Medulla oblongata (tissue), 1 donor: ENCODE results near the gene RGS7.
"Not testable (repeated sequence)": the region's sequence is repeated elsewhere in the genome, so short reads cannot be mapped to it uniquely, and the experiment has no call there.

ENCODE experiments used
- DNase-seq: peaks from one replicate; pipeline ENCODE4 v3.0.0-alpha.2; 2015; ENCODE audit errors: extremely low spot score

Gene RGS7

DNA sequence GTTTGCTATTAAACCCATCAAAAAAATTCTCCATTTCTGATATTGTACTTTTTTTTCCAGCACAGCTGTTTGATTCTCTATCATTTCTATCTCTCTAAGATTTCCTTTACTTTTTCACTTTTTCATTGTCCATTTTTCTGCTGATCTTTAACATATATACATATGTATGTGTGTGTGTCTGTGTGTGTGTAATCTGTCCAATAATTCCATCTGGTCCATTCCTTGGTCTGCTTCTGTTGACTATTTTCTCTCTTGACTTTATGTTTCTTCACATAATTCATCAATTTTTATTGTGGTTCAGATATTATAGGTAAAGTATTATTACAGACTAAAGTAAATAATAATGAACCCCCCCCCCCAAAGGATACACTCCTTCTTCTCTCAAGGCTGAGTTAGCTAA lies 84.2 kb downstream of the RGS7 start:
- DNase-seq: no peak

DNA sequence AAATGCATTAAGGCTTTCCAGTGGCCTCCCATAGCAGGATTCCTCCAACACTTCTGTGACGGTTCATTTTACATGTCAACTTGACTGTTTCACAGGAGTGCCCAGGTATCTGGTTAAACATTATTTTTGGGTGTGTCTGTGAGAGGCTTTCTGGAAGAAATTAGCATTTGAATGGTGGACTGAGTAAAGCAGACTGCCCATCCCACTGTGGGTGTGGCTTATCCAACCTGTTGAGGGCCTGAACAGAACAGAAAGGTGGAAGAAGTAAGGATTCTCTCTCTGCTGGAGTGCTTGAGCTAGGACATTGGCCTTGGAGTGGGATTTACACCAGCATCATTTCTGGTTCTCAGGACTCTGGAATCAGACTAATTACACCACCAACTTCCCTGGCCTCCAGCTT lies 85.6 kb downstream of the RGS7 start:
- DNase-seq: no peak

DNA sequence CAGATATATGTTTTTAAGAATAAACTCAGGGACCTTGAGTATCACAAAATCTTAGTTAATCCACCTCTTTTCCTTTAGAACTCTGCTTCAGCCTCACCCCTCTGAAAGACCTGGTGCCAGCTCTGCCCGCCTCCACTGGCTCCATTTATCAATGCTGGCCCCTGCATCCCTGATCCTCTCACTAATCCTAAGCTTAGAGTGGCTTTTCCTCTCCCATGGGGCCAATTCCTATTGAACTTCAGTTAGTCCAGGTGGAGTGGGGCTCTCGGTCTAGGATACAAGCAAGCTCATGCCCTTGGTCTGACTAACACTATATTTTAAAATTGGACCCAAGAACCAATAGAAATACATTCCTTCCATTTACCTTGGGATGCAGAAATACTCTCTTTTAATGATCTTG lies 87.0 kb downstream of the RGS7 start:
- no peak for DNase-seq

DNA sequence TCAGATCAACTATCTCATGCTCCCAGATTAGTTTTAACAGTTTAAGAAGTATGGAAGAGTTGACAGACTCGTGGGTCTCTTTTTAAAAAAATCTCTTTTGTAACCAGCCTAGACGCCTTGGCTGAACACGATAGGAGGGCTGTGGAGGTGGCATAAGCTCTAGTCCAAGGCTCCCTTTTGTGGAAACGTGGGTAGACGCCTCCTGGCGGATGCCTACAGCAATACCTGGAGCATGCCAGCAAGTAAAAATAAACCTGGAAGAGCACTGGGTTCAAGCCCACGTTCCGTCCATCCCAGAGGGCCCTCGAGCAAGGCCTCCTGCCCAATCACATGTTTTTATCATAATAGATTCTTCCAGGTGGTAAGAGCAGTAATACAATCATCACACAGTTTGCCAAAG lies 87.9 kb downstream of the RGS7 start:
- DNase-seq: no peak

DNA sequence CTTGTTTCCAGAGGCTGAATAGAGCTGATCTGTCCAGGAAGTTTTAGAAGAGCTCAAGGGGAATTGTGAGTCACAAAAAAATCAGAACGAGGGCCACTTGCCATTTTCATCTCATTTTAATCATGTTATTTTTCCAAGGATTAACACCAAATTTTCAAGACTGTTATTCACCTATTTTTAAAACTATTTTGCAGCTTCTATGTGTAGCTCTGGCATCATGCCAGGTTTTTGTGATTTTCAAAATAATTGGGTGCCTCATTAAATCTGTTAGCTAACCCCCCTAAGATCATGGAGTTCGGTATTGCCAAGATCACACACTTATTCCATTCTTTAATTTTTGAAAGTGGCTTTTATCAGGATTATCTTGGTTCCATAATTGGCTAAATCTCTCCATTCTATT lies 90.9 kb downstream of the RGS7 start:
- DNase-seq: no peak

DNA sequence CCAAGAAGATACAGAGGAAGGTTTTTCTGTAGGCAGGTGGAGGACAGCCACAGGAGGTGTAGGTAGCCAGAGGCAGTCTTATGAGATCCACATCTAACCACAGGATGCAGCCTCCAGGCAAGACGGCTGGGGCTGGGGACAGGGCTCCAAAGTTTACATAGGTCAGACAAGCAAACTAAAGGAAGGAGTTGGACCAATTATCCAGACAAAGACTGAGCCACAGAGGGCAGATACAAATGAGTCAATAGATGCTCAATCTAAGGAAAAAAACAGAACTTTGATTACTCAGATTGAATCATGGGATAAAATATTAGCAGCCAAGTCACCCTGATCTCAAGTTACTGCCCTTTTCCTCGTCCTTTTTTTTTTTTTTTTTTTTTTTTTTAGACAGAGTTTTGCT lies 91.6 kb downstream of the RGS7 start:
- no peak for DNase-seq

DNA sequence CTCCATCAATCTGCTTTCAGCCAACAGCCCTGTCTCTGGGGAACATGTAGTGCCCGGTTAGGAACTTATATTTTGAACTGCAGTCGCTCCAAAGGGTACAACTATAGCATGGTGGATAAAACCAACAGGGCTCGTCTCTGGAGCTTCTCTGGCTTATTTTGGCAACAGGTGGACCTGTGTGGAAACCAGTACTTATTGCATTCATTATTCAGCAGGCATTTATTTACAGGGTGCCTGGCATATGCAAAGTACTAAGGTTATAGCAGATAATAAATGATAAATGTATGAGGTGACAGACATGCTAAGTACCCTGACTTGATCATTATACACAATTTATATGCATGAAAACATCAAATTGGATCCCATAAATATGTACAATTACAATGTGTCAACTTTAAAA lies 93.7 kb downstream of the RGS7 start:
- no peak for DNase-seq

DNA sequence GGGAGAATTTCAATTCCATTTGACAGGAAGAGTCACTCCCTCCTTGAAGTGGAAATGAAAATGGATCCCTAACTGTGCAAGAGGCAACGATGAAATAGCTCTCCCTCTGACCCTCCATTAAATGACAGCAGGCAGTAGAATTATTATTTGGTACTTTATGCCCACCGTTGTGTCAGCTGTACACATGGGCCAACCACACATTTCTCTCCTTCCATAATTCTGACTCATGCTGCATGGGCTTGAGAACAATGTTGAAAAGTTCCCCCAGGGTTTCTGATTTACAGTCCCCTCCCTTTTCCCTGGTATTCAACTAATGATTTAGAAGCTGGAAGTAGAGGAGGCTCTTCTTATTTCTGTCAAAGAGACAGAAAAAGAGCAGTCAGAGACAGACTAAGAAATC lies 103.5 kb downstream of the RGS7 start:
- DNase-seq: no peak

DNA sequence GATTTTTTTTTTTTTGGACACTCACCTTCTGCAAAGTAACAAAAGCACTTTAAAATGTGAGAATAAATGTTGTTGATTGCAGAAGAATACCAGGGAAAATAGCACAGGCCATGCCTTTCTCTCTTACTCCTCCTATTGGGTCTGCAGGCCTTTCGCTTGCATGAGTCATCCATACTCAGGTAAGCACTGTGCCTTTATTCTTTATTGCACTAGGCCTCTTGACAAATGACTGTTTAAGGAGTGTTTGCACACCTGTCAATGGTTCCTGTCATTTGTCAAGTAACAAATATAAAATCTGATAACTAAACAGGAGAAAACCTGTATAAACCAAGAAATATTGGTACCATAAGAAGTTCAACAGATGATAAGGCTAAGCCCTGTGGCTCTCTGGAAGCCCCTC lies 106.5 kb downstream of the RGS7 start:
- DNase-seq: no peak

DNA sequence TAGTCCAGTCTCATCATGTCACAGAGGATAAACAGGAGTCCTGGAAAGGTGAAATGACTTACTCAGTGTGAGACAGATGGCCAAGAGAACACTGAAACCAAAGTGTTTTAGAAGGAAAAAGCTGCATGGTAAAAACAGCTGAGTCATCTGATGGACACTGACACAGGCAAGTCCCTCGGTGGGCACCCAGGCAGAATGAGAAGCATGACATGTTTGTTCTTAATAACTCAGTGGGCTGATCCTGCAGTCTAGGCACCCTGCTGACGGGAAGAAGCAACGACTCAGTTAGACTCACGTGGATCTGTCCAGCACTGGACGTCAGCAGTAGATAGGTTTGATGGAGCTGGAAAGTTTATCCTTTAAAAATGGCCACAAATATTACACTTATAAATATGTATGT lies 116.9 kb downstream of the RGS7 start:
- no peak for DNase-seq

DNA sequence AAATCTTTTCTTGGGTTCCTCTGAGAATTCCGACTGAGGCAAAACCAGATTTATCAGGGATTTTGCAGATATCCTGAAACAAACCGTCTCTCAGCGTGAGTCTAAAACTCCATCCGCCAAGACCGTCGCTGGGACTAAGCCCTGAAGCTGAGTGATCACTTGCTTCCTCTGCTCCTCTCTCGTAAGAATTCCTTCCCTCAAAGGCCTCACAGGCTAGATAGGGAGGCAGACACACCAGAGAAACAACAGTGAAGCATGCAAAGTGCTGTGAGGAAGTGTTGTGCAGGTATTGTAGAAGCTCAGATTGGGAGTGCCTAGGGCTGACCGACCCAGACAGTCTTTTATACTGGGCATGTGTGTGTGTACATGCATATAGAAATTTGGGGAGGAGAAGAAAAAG lies 119.1 kb downstream of the RGS7 start:
- DNase-seq: no peak

DNA sequence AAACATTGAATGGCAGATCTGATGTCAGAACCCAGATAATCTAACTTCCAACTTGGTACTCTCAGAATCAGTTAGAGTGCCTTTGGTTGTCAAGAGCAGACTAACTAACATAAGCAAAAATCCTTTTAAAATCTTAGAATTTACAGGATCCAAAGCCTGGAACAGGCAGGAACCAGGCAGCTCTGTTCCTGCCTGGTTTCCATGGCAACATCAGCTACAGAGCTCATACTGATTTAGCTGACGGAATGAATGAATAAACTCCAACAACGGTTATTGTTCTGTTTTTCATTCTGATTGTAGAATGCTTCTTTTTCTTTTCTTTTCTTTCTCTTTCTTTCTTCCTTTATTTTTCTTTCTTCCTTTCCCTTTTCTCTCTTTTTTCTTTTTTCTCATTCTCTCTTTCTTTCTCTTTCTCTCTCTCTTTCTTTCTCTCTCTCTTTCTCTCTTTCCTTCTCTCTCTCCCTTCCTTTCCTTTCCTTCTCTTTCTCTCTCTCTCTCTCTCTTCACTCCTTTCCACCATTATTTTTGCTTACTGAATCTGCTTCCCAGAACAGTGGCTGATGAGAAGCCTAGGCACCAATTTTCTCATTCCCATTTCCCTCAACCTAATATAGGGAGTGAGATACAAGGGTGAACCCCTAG lies 121.6 kb downstream of the RGS7 start:
- peak; percentile 76 for DNase-seq

DNA sequence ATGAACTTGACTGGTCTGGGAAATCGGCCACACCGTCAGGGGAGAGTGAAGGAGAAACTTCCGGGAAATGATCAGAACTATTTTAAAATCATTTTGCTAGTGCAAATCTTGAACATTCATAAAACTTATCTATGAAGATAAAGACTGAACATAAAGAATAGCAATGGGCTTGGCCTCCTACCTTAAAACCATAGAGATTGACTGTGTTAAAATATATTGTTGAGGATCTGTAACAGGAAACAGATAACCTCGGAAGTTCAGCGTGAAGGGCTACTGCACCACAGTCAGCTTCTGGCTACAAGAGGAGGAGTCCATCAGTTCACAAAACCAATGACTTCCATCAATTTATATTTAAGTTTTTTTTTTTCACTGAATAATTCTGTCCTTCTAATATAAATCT lies 127.3 kb downstream of the RGS7 start:
- DNase-seq: no peak

DNA sequence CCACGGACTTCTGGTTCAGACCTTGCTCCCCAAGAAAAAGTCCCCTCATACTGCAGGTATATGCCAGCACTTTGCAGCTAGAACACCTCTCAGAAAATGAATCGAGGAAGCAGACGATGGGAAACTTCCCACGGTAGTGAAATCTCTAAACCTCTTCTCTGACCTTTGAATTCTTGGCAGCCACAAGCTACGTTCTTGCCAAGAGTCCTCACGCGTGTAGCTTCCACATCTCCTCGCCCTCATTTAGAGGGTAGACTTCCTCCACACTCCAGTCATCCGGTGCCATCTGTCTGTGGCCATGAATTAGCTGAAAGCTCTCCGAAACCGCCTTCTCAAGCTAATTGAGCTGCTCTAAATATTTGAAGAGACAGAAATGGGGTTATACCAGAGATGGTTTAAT lies 127.8 kb downstream of the RGS7 start:
- DNase-seq: no peak

DNA sequence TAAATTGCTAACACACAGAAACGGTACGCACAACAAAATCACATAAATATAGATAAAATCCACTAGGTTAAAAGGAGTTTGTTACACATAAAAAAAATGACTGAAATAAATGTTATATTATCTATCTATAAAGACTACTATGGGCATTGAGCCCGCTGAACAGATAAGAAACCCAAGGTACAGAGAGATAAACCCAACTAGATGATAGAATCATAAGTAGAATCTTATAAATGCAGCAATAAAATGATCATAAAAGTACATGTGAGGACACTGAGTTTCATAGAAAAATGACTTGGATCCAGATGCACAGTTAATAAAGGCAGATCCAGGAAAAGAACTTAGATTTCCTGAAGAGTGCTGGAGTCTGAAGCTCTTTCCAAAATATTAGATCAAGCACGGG lies 128.7 kb downstream of the RGS7 start:
- no peak for DNase-seq

DNA sequence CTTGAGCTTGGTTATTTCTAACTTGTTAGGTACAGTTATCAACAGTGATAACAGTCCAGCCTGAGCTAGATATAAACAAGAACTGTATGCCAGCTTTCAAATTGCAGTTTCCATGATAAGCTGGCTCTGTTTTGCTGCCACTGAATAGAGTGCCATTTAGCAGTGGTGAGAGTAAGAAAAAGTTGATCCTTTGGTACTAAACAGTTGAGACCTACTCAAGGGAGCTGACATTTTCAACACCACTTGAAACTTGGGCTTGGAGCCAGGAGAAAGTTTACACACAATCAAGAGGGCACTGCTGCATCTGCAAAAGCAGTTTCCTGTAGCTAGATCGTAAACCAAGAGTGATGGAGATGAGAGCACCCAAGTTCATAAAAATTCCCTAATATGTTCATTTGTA lies 131.3 kb downstream of the RGS7 start:
- DNase-seq: no peak

DNA sequence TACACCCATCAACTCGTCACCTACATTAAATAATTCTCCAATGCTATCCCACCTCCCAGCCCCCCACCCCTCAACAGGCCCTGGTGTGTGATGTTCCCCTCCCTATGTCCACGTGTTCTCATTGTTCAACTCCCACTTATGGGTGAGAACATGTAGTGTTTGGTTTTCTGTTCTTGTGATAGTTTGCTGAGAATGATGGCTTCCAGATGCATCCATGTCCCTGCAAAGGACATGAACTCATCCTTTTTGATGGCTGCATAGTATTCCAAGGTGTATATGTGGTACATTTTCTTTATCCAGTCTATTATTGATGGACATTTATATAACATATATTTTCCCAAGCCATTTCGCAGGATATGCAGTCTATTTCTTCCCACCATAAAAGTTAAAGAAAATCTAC lies 132.8 kb downstream of the RGS7 start:
- not testable (repeated sequence) for DNase-seq

DNA sequence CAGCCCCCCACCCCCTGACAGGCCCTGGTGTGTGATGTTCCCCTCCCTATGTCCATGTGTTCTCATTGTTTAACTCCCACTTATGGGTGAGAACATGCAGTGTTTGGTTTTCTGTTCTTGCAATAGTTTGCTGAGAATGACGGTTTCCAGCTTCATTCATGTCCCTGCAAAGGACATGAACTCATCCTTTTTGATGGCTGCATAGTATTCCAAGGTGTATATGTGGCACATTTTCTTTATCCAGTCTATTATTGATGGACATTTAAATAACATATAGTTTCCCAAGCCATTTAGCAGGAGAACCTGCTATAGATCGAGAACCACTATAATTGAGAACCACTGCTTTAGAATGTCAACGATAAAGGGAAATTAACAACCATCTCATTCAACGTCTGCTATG lies 134.2 kb downstream of the RGS7 start:
- not testable (repeated sequence) for DNase-seq

DNA sequence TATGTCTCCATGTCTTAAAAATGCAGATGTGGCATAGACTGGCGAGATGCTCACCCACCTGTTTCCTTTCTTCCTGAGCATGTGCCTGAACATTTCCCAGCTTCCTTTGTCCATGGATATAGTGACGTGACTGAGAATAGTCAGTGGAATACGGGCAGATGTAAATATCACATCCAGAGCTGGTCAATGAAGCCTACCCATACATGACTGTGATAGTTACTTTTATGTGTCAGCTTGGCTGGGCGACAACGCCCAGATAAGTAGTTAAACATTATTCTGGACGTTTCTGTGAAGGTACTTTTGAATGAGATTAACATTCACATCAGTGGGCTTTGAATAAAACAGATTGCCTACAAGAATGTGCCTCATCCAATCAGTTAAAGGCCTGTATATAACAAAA lies 135.7 kb downstream of the RGS7 start:
- DNase-seq: no peak

DNA sequence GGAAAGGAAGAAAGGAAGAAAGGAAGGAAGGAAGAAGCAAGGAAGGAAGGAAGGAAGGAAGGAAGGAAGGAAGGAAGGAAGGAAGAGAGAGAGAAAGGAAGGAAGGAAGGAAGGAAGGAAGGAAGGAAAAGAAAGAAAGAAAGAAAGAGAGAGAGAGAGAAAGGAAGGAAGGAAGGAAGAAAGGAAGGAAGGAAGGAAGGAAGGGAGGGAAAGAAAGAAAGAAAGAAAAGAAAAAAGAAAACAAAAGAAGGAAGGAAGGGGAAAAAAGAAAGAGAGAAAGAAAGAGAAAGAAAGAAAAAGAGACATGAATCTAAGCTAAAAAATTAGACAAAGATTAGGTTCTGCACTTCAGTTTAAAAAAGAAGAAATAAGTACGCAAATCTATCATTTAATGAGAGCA lies 136.1 kb downstream of the RGS7 start:
- not testable (repeated sequence) for DNase-seq

DNA sequence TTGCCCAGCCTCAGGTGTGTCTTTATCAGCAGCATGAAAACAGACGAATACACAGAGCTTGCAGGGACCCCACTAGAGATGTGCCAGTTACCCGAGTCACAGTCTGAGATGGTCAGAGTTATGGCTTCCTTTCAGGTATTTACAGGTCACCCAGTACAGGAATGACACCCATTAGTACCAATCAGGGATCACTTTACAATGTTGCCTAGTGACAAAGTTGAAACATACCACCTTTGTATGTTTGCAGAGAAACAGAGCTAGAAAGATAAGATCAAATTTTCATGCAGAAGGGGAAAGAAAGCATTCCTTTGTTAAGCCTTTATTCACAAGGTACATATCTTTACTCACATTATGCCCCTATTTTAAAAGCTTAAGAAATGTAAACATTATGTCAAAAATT lies 137.6 kb downstream of the RGS7 start:
- DNase-seq: no peak

DNA sequence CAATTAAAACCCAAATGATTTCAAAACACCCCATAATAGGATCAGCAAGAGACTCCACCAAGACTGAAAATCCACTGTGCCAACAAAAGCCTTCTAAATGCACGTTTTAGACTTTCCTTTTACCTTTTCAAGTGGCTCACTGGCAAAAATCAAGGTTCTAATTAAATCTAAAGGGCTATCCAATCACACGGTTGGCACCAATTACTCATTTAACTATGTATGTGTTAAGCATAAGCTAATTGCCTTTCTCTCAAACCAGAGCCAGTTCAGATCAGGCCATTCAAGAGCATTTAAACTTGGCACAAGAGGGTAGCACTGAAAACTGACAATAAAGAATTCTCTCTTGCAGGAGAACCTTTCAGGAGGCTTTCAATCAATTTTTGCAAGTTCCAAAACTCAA lies 139.5 kb downstream of the RGS7 start:
- DNase-seq: no peak

DNA sequence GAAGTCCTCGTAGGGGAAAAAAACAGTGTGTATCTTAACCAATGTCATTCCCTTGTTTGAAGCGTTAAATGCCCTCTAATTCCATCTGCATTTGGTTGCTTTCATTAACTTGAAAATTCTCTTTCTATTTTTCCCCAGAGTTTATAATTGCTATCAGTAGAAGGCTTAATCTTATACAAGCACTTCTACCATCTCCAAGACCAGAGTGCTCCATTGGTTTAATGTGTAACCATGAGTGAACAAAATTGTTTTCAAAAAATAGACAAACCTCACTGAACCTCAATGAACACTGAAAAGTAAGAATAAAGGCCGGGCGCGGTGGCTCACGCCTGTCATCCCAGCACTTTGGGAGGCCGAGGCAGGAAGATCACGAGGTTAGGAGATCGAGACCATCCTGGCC lies 141.3 kb downstream of the RGS7 start:
- no peak for DNase-seq

DNA sequence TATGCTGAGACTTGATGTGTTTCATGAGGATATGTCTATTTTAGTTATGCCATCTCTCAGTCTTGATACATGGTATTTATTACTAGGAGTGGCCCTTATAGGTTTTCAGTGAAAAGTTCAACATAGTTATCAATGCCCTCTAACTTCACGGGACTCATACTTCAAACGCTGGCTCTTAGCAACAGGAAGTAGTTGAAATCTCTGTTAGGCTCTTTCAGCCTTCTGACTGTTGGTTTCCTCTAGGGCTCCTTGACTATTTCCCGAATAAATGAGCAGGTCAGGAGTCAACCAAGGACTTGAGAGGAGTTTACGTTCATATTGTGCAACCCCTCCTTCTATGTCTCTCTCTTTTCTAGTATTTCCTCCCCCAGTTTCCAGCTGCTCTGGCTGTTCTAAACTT lies 141.8 kb downstream of the RGS7 start:
- DNase-seq: no peak

DNA sequence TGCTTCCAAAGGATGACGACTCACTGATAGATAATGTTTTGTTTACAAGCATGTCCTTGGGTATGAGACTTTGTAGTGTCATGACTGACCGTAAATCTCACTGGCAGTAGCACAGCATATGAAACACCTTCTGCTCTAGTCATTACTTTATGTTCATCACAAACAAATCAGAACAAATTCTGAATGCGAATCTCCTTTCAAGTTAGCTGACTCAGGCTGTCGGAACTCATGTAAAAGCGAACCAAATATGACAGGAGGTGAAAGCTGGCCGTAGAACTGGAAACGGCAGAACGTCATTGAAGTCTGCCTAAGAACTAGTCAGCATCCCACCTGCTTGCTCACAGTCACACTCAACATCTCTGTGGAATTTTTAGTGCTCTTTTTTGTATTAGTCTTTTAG lies 143.9 kb downstream of the RGS7 start:
- DNase-seq: no peak
